Activated T-helper 1 cell treated with anti-CD3 and anti-CD28 coated beads, Interleukin-12 subunit alpha, Interleukin-12 subunit beta, Interleukin-2, Interleukin-4 antibody, amounts not matched to agents 30 ng/mL and 10 ng/mL and 1 ng/mL, durations not matched to agents 14 hours and 24 hours and 36 hours (primary cell): ENCODE results near the gene NLRP9. TPM values are rescaled to one million over a fixed set of nuclear protein-coding genes. Genes with fewer than 3 reads are reported as not detected.

Experiments
- DNase-seq: peaks from one replicate; pipeline ENCODE4 v3.0.0; 2021; ENCODE audit warnings: low spot score
- H3K27ac Mint-ChIP-seq: one replicate; pipeline ENCODE4 v1.8.0; 2021; ENCODE audit warnings: mild to moderate bottlenecking, mixed read lengths
- H3K27me3 Mint-ChIP-seq: one replicate; pipeline ENCODE4 v1.8.0; 2022; ENCODE audit warnings: mild to moderate bottlenecking, moderate library complexity, mixed read lengths; ENCODE audit not compliant: insufficient read depth
- H3K36me3 Mint-ChIP-seq: one replicate; pipeline ENCODE4 v1.8.0; 2021; ENCODE audit warnings: low read depth, mixed read lengths
- H3K4me1 Mint-ChIP-seq: one replicate; pipeline ENCODE4 v1.8.0; 2021; ENCODE audit warnings: low read depth, mixed read lengths
- H3K4me3 Mint-ChIP-seq: one replicate; pipeline ENCODE4 v1.8.0; 2021; ENCODE audit warnings: mild to moderate bottlenecking, moderate library complexity, mixed read lengths
- H3K9me3 Mint-ChIP-seq: one replicate; pipeline ENCODE4 v1.8.0; 2021; ENCODE audit warnings: mixed read lengths
- intact Hi-C: fragments of 100-400 bp; cut with micrococcal nuclease; formaldehyde crosslinking; loops from one replicate; pipeline ENCODE4 v1.15.1; 2024
- total RNA-seq: library from RNA; stranded (reverse); gene quantifications from 2 replicates; pipeline ENCODE4 v1.2.3, GENCODE V29; 2022

NLRP9 gene
- total RNA-seq, 1 donor from 2014 or later: not detected

DNA sequence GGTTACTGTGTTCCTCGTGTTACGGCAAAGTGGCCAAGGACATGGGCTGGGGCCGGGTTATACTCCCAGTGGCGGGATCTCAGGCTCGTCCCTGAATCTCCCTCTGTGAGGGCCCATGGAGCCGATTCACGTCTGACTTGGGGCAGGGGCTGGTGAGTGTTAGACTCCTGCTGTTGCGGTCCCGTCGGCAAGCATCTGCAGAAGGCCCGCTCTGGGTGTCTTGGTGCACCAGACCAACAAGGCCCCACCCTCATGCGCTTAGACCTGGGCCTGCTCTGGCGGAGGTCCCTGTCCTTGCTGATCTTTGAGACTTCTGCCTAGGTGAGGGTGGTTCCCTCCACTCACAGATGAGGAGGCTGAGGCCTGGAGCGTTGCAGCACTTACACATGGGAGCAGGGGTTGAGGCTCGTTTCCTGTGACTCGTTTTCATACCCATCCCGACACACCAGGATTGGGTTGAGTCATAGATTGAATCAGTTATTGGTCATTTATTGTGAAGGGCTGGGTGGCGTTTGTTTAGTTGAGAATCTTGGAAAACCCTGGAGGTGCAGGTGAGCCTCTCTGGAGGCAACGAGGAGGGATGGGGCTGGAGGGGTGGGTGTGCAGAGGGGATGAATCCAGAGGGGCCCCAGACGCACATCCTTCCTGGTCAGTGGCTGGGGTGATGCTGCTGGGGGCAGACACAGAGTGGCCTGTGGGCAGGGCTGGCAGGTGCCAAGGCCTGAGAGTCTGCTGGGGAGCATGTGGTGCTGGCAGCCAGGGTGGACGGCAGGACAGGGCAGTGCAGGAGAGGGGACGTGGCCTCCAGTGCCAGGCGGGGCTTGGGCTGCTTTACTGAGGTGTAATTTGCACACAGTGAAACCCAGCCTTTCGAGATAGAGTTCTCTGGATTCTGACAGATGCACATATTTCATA lies 58.6 kb downstream of the NLRP9 start:
- DNase-seq: no peak
- Mint-ChIP-seq H3K36me3 (peaks cover 32% of the 10 kb centered on the region), H3K27me3 (no peaks in the 10 kb centered on the region), H3K4me1 (peaks cover 33% of the 10 kb centered on the region), H3K27ac (no peak overlapping the region), H3K4me3 (no peak overlapping the region), H3K9me3 (no peaks in the 10 kb centered on the region)
- intact Hi-C loops: loop anchor here (5.0 kb wide), 1 partner anchor 443 kb away; the partner anchor contains the start of gene ZNF787

DNA sequence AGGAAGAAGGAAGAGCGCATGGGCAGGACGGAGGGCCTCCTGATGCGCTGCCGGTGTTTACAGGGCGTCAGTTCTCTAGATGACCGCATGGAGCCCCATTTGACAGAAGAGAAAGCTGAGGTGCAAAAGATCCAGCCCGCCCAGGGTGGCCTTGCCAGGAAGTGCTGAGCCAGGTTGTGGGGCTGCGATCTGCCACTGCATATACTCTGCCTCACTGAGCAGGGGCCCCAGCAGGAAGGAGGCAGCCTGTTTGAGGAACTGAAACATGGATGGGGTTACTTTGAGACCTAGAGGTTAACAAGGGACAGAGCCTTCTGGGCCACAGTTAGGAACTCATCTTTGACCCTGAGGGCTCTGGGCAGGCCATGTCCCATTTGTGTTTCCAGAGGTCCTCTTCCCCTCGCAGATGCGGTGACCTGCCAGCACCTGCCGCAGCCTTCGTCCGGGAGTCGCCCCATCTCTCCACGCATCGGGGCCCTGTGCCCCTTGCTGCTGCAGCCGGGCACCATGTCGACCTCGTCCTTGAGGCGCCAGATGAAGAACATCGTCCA lies 60.0 kb downstream of the NLRP9 start:
- Mint-ChIP-seq H3K9me3 (no peaks in the 10 kb centered on the region), H3K27me3 (no peaks in the 10 kb centered on the region), H3K4me3 (no peak overlapping the region), H3K27ac (no peak overlapping the region), H3K4me1 (peaks cover 37% of the 10 kb centered on the region), H3K36me3 (peaks cover 39% of the 10 kb centered on the region)
- intact Hi-C loops: loop anchor here (5.0 kb wide), 1 partner anchor 444 kb away; the partner anchor contains the start of gene ZNF787
- DNase-seq: no peak

DNA sequence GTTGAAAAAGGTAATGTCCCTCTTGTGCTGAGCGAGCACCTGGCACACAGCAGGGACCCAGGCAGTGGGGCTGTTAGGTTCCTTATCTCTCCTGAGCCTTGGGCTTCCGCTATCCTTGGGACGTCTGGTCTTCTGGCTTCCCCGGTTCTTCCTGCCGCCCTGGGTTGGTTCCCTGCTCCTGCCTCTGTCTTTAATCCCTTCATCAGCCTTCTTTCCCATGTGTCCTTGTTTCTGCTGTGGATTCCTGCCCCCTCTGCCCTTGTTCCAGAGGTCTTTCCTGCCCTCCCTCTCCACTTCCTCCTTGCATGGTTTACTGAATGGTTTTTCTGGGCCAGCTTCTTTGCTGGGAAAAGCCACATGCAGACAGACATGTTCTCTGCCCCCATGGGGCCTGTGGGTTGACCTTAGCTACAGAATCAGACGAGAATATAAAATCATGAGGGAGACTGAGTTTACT lies 60.6 kb downstream of the NLRP9 start:
- peak overlapping the region; percentile 67 for H3K27ac Mint-ChIP-seq
- intact Hi-C loops: loop anchor here (5.0 kb wide), 1 partner anchor 445 kb away; the partner anchor contains the start of gene ZNF787
- peak overlapping the region; percentile 60 for H3K4me3 Mint-ChIP-seq
- H3K27me3 Mint-ChIP-seq: no peaks in the 10 kb centered on the region
- peaks cover 37% of the 10 kb centered on the region for H3K4me1 Mint-ChIP-seq
- DNase-seq: no peak
- H3K36me3 Mint-ChIP-seq: peaks cover 40% of the 10 kb centered on the region
- H3K9me3 Mint-ChIP-seq: no peaks in the 10 kb centered on the region

DNA sequence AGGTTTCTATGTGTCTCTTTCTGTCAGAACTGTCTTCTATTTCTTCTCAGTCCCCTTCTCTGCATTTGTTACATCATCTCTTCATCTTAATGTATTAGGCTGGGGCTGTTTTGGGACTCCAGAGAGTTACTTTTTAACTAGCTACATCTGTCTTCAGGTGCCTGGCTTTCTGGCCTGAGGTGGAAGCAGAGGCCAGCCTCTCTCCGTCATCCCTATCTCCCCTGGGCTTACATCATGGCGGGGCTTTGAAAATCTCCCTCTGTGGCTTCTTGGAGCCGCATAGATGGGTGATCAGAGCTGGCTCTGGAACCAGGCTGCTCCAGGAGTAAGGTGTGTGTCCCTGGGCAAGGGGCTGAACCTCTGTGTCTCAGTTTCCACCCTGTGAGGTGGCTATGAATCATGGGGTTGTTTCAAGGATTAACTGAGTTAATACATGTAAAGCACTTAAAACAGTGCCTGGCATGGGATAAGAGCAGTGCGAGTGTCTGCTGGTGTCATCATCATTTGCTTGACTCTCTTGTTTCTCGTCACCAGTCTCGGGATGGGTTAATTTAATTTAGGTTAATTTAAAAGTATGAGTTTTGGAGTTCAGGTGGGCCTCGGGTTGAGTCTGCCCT lies 61.2 kb downstream of the NLRP9 start:
- peaks cover 40% of the 10 kb centered on the region for H3K36me3 Mint-ChIP-seq
- peak overlapping the region; percentile 98 for H3K4me3 Mint-ChIP-seq
- intact Hi-C loops: loop anchor here (5.0 kb wide), 1 partner anchor 445 kb away; the partner anchor contains the start of gene ZNF787
- DNase-seq: no peak
- H3K27ac Mint-ChIP-seq: peak overlapping the region; percentile 18
- no peaks in the 10 kb centered on the region for H3K9me3 Mint-ChIP-seq
- no peaks in the 10 kb centered on the region for H3K27me3 Mint-ChIP-seq
- peaks cover 37% of the 10 kb centered on the region for H3K4me1 Mint-ChIP-seq

DNA sequence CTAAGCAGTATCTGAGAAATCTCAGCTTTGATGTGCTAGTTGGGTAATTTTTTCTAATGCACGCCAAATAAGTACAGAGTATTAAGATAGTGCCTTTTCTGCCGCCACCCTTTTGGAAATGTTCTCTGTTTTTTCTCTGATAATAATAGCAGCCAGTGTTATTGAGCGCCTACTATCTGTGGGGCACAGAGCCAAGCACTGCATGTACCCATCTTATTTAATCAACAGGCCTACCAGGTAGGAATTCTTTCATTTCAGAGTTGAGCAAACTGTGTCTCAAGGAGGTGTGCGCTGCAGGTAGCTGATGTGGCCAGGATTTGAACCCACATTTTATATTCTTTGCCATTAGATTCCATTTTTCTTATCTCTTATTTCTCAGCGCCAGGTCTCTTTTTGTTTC lies 61.8 kb downstream of the NLRP9 start:
- Mint-ChIP-seq H3K4me1 (peaks cover 40% of the 10 kb centered on the region), H3K36me3 (peaks cover 41% of the 10 kb centered on the region), H3K27me3 (no peaks in the 10 kb centered on the region), H3K27ac (peak overlapping the region; percentile 18), H3K4me3 (peak overlapping the region; percentile 98), H3K9me3 (no peaks in the 10 kb centered on the region)
- no peak for DNase-seq
- intact Hi-C loops: loop anchor here (5.0 kb wide), 1 partner anchor 446 kb away; the partner anchor contains the start of gene ZNF787

DNA sequence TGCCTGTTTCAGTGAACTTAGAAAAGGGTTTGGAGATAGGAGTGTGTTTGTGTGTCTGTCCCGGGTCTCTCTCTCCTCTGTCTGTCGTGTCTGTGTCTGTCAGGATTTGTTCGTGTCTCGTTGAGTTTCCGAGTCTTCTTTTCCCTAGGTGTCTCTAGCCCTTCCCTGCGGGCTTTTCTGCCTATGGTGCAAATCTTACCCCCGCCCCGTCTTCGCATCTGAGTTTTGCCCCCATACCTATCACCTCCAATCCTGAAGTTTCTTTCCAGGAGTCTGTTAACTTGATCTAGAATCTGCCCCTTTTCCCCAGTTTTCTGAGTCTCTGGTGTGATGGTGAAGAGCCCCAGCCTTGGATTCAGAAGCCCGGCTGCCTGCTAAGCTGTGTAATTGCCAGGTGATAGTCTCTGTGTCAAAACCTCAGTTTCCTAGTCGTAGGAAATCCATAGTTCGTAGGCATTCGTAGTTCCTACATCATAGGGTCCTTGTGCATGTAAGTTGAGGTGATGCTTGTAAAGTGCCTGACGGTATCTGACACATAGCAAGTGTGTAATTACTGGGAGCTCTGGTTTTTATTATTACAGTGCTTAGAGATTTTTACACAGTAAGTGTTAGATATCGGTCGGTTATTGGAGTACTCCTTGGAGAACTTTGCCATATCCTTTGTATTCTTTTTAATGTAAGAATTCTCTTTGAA lies 62.4 kb downstream of the NLRP9 start:
- Mint-ChIP-seq H3K36me3 (peaks cover 44% of the 10 kb centered on the region), H3K4me1 (peaks cover 46% of the 10 kb centered on the region), H3K9me3 (no peaks in the 10 kb centered on the region), H3K4me3 (peak overlapping the region; percentile 98), H3K27me3 (no peaks in the 10 kb centered on the region), H3K27ac (peak overlapping the region; percentile 95)
- DNase-seq: no peak
- intact Hi-C loops: loop anchor here (1.0 to 5.0 kb wide), 7 partner anchors 21 to 670 kb away; partner anchors contain the start of genes U2AF2, ZNF444, ZNF581 and ZNF787

DNA sequence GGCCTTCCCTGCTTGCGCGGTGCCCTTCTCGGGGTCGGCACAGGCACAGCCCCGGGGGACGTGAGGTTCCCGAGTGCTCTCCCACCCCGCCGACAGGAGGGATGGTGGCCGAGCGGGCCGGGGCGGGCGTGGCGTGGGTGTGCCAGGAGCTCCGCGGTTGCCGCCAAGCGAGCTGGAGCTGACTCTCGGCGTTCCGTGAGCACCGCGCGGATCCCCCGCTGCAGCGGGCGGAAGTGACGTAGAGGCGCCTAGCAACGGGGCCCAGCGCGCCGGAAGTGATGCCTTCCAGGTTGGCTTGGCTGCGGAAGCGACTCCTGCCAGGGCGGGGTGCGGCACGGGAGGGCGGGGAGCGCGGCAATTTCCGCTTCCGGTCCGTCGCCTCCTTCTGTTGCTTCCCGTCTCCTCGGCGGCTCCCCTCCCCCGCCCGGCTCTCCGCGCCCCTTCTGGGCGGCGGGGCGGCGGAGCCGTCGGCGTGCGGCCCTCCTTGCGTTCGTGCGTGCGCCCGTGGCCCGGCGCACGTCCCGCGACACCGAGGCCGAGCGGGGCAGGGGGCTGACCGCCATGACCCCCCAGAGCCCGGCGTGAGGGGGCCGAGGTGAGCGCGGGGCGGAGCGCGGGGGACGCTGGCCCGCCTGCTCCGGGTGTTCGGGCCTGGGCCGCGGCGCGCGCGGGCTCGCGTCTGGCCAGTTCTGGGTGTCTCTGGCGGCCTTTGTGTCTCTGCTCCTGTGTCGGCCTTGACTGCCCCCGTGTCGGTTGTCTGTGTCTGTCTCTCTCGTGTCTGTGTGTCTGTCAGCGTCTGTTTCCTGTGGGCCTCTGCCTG lies 63.2 kb downstream of the NLRP9 start, which contains the start of gene EPN1:
TSS of gene EPN1 (plus strand) at position 386 of the 820 bp plus-strand sequence. CDS start 3,402 bp downstream, outside the sequence.
- peaks cover 50% of the 10 kb centered on the region for H3K36me3 Mint-ChIP-seq
- H3K27ac Mint-ChIP-seq: peak within 1 kb of the TSS; percentile 95
- intact Hi-C loops: loop anchor here (1.0 to 5.0 kb wide), 7 partner anchors 20 to 669 kb away; partner anchors contain the start of genes U2AF2, ZNF444, ZNF581 and ZNF787
- H3K4me3 Mint-ChIP-seq: peak within 1 kb of the TSS; percentile 98
- peaks cover 47% of the 10 kb centered on the region for H3K4me1 Mint-ChIP-seq
- H3K9me3 Mint-ChIP-seq: no peaks in the 10 kb centered on the region
- H3K27me3 Mint-ChIP-seq: no peaks in the 10 kb centered on the region
- DNase-seq: peak; percentile 94

DNA sequence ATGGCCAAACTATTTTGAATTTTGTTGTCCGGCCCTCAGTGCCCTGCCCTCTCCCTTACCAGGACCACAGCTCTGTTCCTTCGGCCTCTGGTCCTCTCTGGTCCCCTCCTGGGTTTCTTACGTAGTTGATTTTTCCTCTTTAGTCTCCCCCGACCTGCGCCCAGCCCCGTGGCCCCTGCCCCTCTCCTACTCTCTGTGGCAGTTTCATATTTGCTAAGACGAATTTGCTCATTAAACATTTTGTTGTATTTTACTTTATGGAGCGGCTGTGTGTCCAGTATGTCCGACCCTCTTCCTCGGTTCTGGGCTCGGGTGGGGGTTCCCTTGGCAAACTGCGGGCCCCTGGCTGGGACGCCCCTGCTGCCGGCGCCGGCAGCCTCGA lies 63.8 kb downstream of the NLRP9 start:
- H3K36me3 Mint-ChIP-seq: peaks cover 47% of the 10 kb centered on the region
- peaks cover 42% of the 10 kb centered on the region for H3K4me1 Mint-ChIP-seq
- intact Hi-C loops: loop anchor here (2.0 kb wide), 1 partner anchor 40 kb away; no protein-coding TSS in a partner anchor

DNA sequence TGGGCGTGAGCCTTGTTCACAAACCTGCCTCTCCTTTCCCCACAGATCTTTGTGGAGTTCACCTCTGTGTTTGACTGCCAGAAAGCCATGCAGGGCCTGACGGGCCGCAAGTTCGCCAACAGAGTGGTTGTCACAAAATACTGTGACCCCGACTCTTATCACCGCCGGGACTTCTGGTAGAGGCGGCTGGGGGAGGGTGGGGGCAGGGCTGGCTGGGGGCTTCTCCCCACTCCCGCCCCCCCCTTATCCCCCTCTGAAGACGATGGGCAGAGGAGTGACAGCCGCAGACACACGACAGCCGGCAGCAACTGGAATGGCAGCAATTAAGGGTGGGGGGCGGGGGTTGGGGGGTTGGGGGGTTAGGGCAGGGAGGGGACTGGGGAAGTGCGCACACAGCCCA lies 64.3 kb downstream of the NLRP9 start:
- Mint-ChIP-seq H3K9me3 (no peaks in the 10 kb centered on the region), H3K4me1 (peaks cover 41% of the 10 kb centered on the region), H3K27ac (peak overlapping the region; percentile 72), H3K27me3 (no peaks in the 10 kb centered on the region), H3K4me3 (no peak overlapping the region), H3K36me3 (peaks cover 47% of the 10 kb centered on the region)
- intact Hi-C loops: loop anchor here (2.0 kb wide), 1 partner anchor 39 kb away; no protein-coding TSS in a partner anchor
- DNase-seq: no peak

More for the DNA sequence above, 63.8 kb downstream of the NLRP9 start:
- no peaks in the 10 kb centered on the region for H3K27me3 Mint-ChIP-seq
- no peaks in the 10 kb centered on the region for H3K9me3 Mint-ChIP-seq
- H3K27ac Mint-ChIP-seq: peak overlapping the region; percentile 73
- peak overlapping the region; percentile 40 for H3K4me3 Mint-ChIP-seq
- DNase-seq: no peak

DNA sequence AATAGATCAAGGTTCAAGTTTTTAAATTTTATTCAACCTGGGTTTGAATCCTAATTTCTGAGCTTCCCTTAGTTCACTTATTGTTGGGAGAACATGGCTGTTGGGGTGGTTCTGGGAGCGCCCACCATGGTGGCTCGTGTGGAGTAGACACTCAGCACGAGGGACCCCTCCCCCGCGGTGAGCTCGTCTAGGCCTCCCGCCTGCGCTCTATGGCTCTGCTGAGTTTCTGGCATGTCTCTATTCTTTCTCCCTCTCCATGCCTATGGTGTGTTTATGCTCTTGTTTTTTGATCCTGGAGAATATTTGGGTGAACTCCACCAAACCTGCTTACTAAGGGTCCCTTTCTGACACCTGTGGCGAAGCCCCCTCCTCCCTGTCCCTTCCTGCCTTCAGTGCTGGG lies 64.7 kb downstream of the NLRP9 start:
- Mint-ChIP-seq H3K9me3 (no peaks in the 10 kb centered on the region), H3K4me1 (peaks cover 41% of the 10 kb centered on the region), H3K27me3 (no peaks in the 10 kb centered on the region), H3K4me3 (no peak overlapping the region), H3K27ac (peak overlapping the region; percentile 72), H3K36me3 (peaks cover 43% of the 10 kb centered on the region)
- intact Hi-C loops: no loop called here
- DNase-seq: no peak

DNA sequence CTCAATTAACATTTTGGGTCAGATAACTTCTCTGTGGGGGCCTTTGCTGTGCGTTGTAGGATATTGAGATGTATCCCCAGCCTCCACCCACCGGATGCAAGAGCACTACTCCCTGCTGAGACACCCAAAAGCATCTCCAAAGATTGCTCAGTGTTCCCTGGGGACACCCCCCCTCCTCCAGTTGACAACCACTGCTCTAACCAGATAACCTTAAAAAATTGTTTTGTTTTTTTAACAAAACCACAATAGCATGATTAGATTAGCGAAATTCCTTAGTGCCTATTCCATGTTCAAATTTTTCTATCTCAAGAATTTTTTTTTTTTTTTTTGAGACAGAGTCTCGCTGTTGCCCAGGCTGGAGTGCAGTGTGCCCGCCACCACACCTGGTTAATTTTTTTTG lies 65.8 kb downstream of the NLRP9 start:
- no peak overlapping the region for H3K27ac Mint-ChIP-seq
- intact Hi-C loops: no loop called here
- H3K27me3 Mint-ChIP-seq: no peaks in the 10 kb centered on the region
- H3K4me3 Mint-ChIP-seq: no peak overlapping the region
- H3K9me3 Mint-ChIP-seq: no peaks in the 10 kb centered on the region
- H3K4me1 Mint-ChIP-seq: peaks cover 34% of the 10 kb centered on the region
- no peak for DNase-seq
- peaks cover 42% of the 10 kb centered on the region for H3K36me3 Mint-ChIP-seq
